ENCODE data around the gene RPS29.

RPS29 gene

GRCh38 chr14:49549881-49550280, 36.3 kb downstream of the RPS29 start:
- DNase-seq: no peak

DNA sequence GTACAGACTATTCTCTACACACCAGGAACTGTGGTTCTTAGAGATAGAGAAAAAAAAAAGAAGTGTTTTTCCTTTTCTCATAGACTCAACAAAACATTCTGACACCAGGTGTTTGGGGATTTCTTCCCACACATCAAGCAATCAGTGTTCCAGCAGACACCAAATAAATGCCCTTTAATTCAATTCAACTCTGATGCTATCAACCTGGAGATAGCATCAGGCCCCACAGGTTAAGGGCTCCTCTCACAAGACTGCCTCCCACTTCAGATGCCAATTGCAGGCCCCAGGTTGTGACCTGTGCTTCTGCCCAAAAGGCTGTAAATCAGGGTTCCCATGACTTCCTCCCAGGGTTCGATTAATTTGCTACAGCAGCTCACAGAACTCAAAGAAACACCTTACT, 36.7 kb downstream of the RPS29 start:
- no peak for DNase-seq

GRCh38 chr14:49546766-49547165, 39.4 kb downstream of the RPS29 start:
- no peak for DNase-seq

DNA sequence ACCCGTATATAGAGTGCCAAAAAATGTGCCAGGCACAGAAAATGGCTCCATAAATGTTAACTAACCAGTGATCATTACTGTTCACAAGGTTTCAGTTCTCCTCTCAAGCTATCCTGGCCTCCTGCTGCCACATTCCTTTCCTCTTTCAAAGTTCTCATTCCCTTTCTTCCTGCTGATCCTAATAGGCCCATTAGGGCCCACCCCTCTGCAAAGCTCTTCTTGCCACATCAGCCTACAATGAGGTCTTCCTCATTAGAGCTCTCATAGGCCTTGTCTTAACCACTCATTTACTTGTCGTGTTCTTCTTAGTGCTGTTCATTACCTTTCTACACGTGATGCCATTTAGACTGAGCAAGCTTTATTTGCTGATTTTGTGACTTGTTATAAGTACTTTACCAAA, 40.5 kb downstream of the RPS29 start:
- no peak for DNase-seq

GRCh38 chr14:49545071-49545470, 41.1 kb downstream of the RPS29 start:
- no peak for DNase-seq

- no peak for DNase-seq
Measured at GRCh38 chr14:49541049-49541448, 45.1 kb downstream of the RPS29 start.

DNA sequence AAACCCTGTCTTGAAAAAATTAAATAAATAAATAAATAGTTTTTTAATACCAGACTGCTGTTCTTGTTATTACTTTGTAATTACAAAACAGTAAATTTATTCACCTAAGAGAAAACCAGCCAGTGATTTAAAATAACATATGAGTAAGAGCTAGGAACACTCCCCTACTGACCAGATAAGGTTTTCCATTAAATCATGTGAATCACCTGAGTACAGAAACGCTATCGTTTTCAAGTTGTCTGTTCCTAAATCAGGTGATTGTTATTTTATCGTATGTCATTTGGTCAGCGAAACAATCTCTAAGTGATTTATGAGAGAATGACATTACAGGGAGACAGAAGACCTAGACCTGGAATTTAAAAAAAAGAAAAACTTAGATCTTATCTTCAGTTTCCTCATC, 47.3 kb downstream of the RPS29 start:
- no peak for DNase-seq
